ENCODE data around the gene NR3C2.

The NR3C2 gene

GRCh38 chr4:148067301-148067916 is 374.8 kb downstream of the NR3C2 start:
- no peak for DNase-seq

- no peak for DNase-seq
These were observed 377.1 kb downstream of the NR3C2 start for GRCh38 chr4:148065075-148065474.

- DNase-seq = no peak
These were observed 377.8 kb downstream of the NR3C2 start for GRCh38 chr4:148064451-148064850.

GRCh38 chr4:148062301-148062950 is 379.8 kb downstream of the NR3C2 start:
- DNase-seq = peak; percentile 32

GRCh38 chr4:148061795-148062194 is 380.4 kb downstream of the NR3C2 start:
- peak; percentile 47 for DNase-seq

- no peak for DNase-seq
These were observed 381.1 kb downstream of the NR3C2 start for GRCh38 chr4:148061141-148061481.

GRCh38 chr4:148060264-148061140 is 381.7 kb downstream of the NR3C2 start:
- DNase-seq = no peak

GRCh38 chr4:148059617-148060180 is 382.5 kb downstream of the NR3C2 start:
- DNase-seq = no peak

- DNase-seq = no peak
These were observed 384.0 kb downstream of the NR3C2 start for GRCh38 chr4:148057984-148058859.

- no peak for DNase-seq
These were observed 384.7 kb downstream of the NR3C2 start for GRCh38 chr4:148057516-148057915.

- DNase-seq = peak; percentile 6
These were observed 385.3 kb downstream of the NR3C2 start for GRCh38 chr4:148056879-148057278.

- no peak for DNase-seq
These were observed 386.4 kb downstream of the NR3C2 start for GRCh38 chr4:148055844-148056243.

GRCh38 chr4:148054275-148054674 is 387.9 kb downstream of the NR3C2 start:
- DNase-seq = peak; percentile 2

- DNase-seq = no peak
These were observed 388.8 kb downstream of the NR3C2 start for GRCh38 chr4:148053298-148054003.

- no peak for DNase-seq
These were observed 389.8 kb downstream of the NR3C2 start for GRCh38 chr4:148052448-148052847.

- DNase-seq = no peak
These were observed 390.8 kb downstream of the NR3C2 start for GRCh38 chr4:148051403-148051802.

- no peak for DNase-seq
These were observed 393.6 kb downstream of the NR3C2 start for GRCh38 chr4:148048598-148048997.

GRCh38 chr4:148044912-148045352 is 397.3 kb downstream of the NR3C2 start:
- DNase-seq = peak; percentile 8

GRCh38 chr4:148044089-148044911 is 397.9 kb downstream of the NR3C2 start:
- no peak for DNase-seq

GRCh38 chr4:148041606-148042329 is 400.4 kb downstream of the NR3C2 start:
- no peak for DNase-seq

Data from DMS53 (cell line).